ENCODE data around the gene OR1I1.
A peak's percentile ranks its signal among the peaks of the same experiment; 100 is the strongest.

The OR1I1 gene

GRCh38 chr19:15108845-15109767 lies 27.1 kb downstream of the OR1I1 start:
- peaks cover 5% of the 10 kb centered on the region for H3K9me3 Mint-ChIP-seq
- ATAC-seq: no peak
- H3K4me3 Mint-ChIP-seq: no peak overlapping the region
- no peak overlapping the region for H3K27ac Mint-ChIP-seq
- H3K36me3 Mint-ChIP-seq: no peaks in the 10 kb centered on the region
- peaks cover 17% of the 10 kb centered on the region for H3K4me1 Mint-ChIP-seq
- DNase-seq (ENCODE audit: low spot score in 2 of 2): no peak

GRCh38 chr19:15109768-15110417 lies 27.9 kb downstream of the OR1I1 start:
- DNase-seq (ENCODE audit: low spot score in 2 of 2) (no peak), ATAC-seq (no peak)
- no peak overlapping the region for H3K4me3 Mint-ChIP-seq
- H3K4me1 Mint-ChIP-seq: peaks cover 17% of the 10 kb centered on the region
- H3K36me3 Mint-ChIP-seq: no peaks in the 10 kb centered on the region
- no peaks in the 10 kb centered on the region for H3K9me3 Mint-ChIP-seq
- H3K27ac Mint-ChIP-seq: no peak overlapping the region

GRCh38 chr19:15110418-15110815 lies 28.4 kb downstream of the OR1I1 start:
- H3K36me3 Mint-ChIP-seq: no peaks in the 10 kb centered on the region
- ATAC-seq: no peak
- no peak overlapping the region for H3K27ac Mint-ChIP-seq
- H3K4me1 Mint-ChIP-seq: peaks cover 17% of the 10 kb centered on the region
- H3K9me3 Mint-ChIP-seq: no peaks in the 10 kb centered on the region
- DNase-seq (ENCODE audit: low spot score in 2 of 2): no peak
- no peak overlapping the region for H3K4me3 Mint-ChIP-seq

- no peak overlapping the region for H3K4me3 Mint-ChIP-seq
- peaks cover 7% of the 10 kb centered on the region for H3K36me3 Mint-ChIP-seq
- no peaks in the 10 kb centered on the region for H3K9me3 Mint-ChIP-seq
- H3K4me1 Mint-ChIP-seq: peaks cover 13% of the 10 kb centered on the region
- DNase-seq (ENCODE audit: low spot score in 2 of 2) (no peak), ATAC-seq (no peak)
- H3K27ac Mint-ChIP-seq: peak overlapping the region; percentile 37
These were observed 29.7 kb downstream of the OR1I1 start for GRCh38 chr19:15111758-15112157.

GRCh38 chr19:15112385-15112784 lies 30.4 kb downstream of the OR1I1 start:
- ATAC-seq: no peak
- Mint-ChIP-seq H3K4me3 (no peak overlapping the region), H3K36me3 (peaks cover 13% of the 10 kb centered on the region), H3K4me1 (peaks cover 11% of the 10 kb centered on the region), H3K27ac (no peak overlapping the region), H3K9me3 (no peaks in the 10 kb centered on the region)
- no peak for DNase-seq (ENCODE audit: low spot score in 2 of 2)

GRCh38 chr19:15113245-15114152 lies 31.5 kb downstream of the OR1I1 start:
- ATAC-seq: no peak
- Mint-ChIP-seq H3K36me3 (peaks cover 23% of the 10 kb centered on the region), H3K4me3 (no peak overlapping the region), H3K27ac (no peak overlapping the region), H3K4me1 (peaks cover 2% of the 10 kb centered on the region), H3K9me3 (no peaks in the 10 kb centered on the region)
- no peak for DNase-seq (ENCODE audit: low spot score in 2 of 2)

GRCh38 chr19:15114153-15114540 lies 32.1 kb downstream of the OR1I1 start:
- no peak for DNase-seq (ENCODE audit: low spot score in 2 of 2)
- H3K4me1 Mint-ChIP-seq: no peaks in the 10 kb centered on the region
- H3K36me3 Mint-ChIP-seq: peaks cover 30% of the 10 kb centered on the region
- no peak overlapping the region for H3K27ac Mint-ChIP-seq
- no peak for ATAC-seq
- no peaks in the 10 kb centered on the region for H3K9me3 Mint-ChIP-seq
- H3K4me3 Mint-ChIP-seq: no peak overlapping the region

- Mint-ChIP-seq H3K4me3 (no peak overlapping the region), H3K36me3 (peaks cover 38% of the 10 kb centered on the region), H3K27ac (no peak overlapping the region), H3K9me3 (no peaks in the 10 kb centered on the region), H3K4me1 (no peaks in the 10 kb centered on the region)
- ATAC-seq: no peak
- DNase-seq (ENCODE audit: low spot score in 2 of 2): no peak
These were observed 33.1 kb downstream of the OR1I1 start for GRCh38 chr19:15115080-15115479.

GRCh38 chr19:15115762-15116615 lies 34.0 kb downstream of the OR1I1 start:
- DNase-seq (ENCODE audit: low spot score in 2 of 2): no peak
- Mint-ChIP-seq H3K4me3 (no peak overlapping the region), H3K36me3 (peaks cover 47% of the 10 kb centered on the region), H3K4me1 (peaks cover under 1% of the 10 kb centered on the region), H3K9me3 (no peaks in the 10 kb centered on the region), H3K27ac (no peak overlapping the region)
- ATAC-seq: no peak

- Mint-ChIP-seq H3K36me3 (peaks cover 56% of the 10 kb centered on the region), H3K4me3 (no peak overlapping the region), H3K27ac (no peak overlapping the region), H3K4me1 (peaks cover 5% of the 10 kb centered on the region), H3K9me3 (no peaks in the 10 kb centered on the region)
- no peak for DNase-seq (ENCODE audit: low spot score in 2 of 2)
- ATAC-seq: no peak
These were observed 34.8 kb downstream of the OR1I1 start for GRCh38 chr19:15116856-15117255.

GRCh38 chr19:15118248-15118647 lies 36.2 kb downstream of the OR1I1 start:
- ATAC-seq (no peak), DNase-seq (ENCODE audit: low spot score in 2 of 2) (no peak)
- Mint-ChIP-seq H3K27ac (no peak overlapping the region), H3K36me3 (peaks cover 59% of the 10 kb centered on the region), H3K4me3 (no peak overlapping the region), H3K4me1 (peaks cover 5% of the 10 kb centered on the region), H3K9me3 (no peaks in the 10 kb centered on the region)

- H3K4me3 Mint-ChIP-seq: no peak overlapping the region
- no peak overlapping the region for H3K27ac Mint-ChIP-seq
- DNase-seq (ENCODE audit: low spot score in 2 of 2) (no peak), ATAC-seq (no peak)
- H3K36me3 Mint-ChIP-seq: peaks cover 59% of the 10 kb centered on the region
- peaks cover 7% of the 10 kb centered on the region for H3K4me1 Mint-ChIP-seq
- H3K9me3 Mint-ChIP-seq: no peaks in the 10 kb centered on the region
These were observed 36.9 kb downstream of the OR1I1 start for GRCh38 chr19:15118789-15119494.

GRCh38 chr19:15120135-15121026 lies 38.4 kb downstream of the OR1I1 start:
- ATAC-seq (no peak), DNase-seq (ENCODE audit: low spot score in 2 of 2) (no peak)
- no peak overlapping the region for H3K4me3 Mint-ChIP-seq
- H3K36me3 Mint-ChIP-seq: peaks cover 65% of the 10 kb centered on the region
- H3K9me3 Mint-ChIP-seq: no peaks in the 10 kb centered on the region
- H3K27ac Mint-ChIP-seq: peak overlapping the region; percentile 75
- H3K4me1 Mint-ChIP-seq: peaks cover 21% of the 10 kb centered on the region
